HEK293T (cell line): ENCODE measurements around the gene SPATA32.

Experiments used
- ARNT ChIP-seq: fragments of 450-650 bp; IDR thresholded peaks from 2 replicates; pipeline ENCODE4 v1.6.1; 2017; ENCODE audit warnings: mild to moderate bottlenecking
- FOXM1 ChIP-seq: fragments of 450-650 bp; IDR thresholded peaks from 2 replicates; pipeline ENCODE4 v1.6.1; 2017; ENCODE audit warnings: mild to moderate bottlenecking, borderline replicate concordance
- NFRKB ChIP-seq: fragments of 450-650 bp; IDR thresholded peaks from 2 replicates; pipeline ENCODE4 v1.6.1; 2016; ENCODE audit warnings: mild to moderate bottlenecking, moderate library complexity
- SUZ12 ChIP-seq: fragments of 450-650 bp; IDR thresholded peaks from 2 replicates; pipeline ENCODE4 v1.6.1; 2016; ENCODE audit warnings: mild to moderate bottlenecking
- TARDBP ChIP-seq: fragments of 450-650 bp; IDR thresholded peaks from 2 replicates; pipeline ENCODE4 v1.6.1; 2016

- TF ChIP-seq NFRKB (no peak), FOXM1 (no peak), TARDBP (no peak), ARNT (no peak), SUZ12 (no peak)
These were observed 28.4 kb downstream of the SPATA32 start for GRCh38 chr17:45233423-45233924.
